HCT116 (cell line): ENCODE data around the gene TMEM131.

Source experiments
- EGR1 ChIP-seq: IDR thresholded peaks from 2 replicates; pipeline ENCODE4 v1.6.1; 2012; ENCODE audit warnings: low read depth
- EZH2 ChIP-seq: fragments of 200-600 bp; sonication (generic); IDR thresholded peaks from 2 replicates; pipeline ENCODE4 v1.6.1; 2017; ENCODE audit warnings: antibody characterized with exemption, mixed run types
- EZH2phosphoT487 ChIP-seq: fragments of 200-600 bp; IDR thresholded peaks from 2 replicates; pipeline ENCODE4 v1.6.1; 2018; ENCODE audit warnings: antibody characterized with exemption, borderline replicate concordance
- JUND ChIP-seq: IDR thresholded peaks from 2 replicates; pipeline ENCODE4 v1.6.1; 2012
- POLR2A ChIP-seq: IDR thresholded peaks from 2 replicates; pipeline ENCODE4 v1.7.0; 2011; ENCODE audit warnings: borderline replicate concordance; ENCODE audit not compliant: insufficient read depth, insufficient read length; ENCODE audit errors: extremely low read depth
- POLR2AphosphoS5 ChIP-seq: IDR thresholded peaks from 2 replicates; pipeline ENCODE4 v1.6.1; 2011; ENCODE audit warnings: mild to moderate bottlenecking, low read depth, low read length, moderate library complexity
- RAD21 ChIP-seq: IDR thresholded peaks from 2 replicates; pipeline ENCODE4 v1.6.1; 2012; ENCODE audit warnings: low read depth, mild to moderate bottlenecking
- YY1 ChIP-seq: IDR thresholded peaks from 2 replicates; pipeline ENCODE4 v1.6.1; 2011; ENCODE audit warnings: low read length, low read depth, moderate library complexity, mild to moderate bottlenecking; ENCODE audit not compliant: insufficient replicate concordance; ENCODE audit errors: extremely low read depth
- ZNF274 ChIP-seq: fragments of 200-500 bp; sonication (Bioruptor generic); IDR thresholded peaks from 2 replicates; pipeline ENCODE4 v1.6.1; 2014; ENCODE audit warnings: mild to moderate bottlenecking, low read depth, low read length, inconsistent platforms
- TF ChIP-seq, protein P1 (sequence below), 3 experiments: fragments of 200-600 bp in 1 of 3; sonication (generic) in 1 of 3; IDR thresholded peaks in 2 of 3; conservative IDR thresholded peaks in 1 of 3; 2 replicates each; pipeline ENCODE4 v1.5.1; 2012 to 2017; ENCODE audit warnings: low read depth in 2 of 3, low read length in 2 of 3, antibody characterized with exemption in 1 of 3, borderline replicate concordance in 1 of 3, control low read depth in 1 of 3, mild to moderate bottlenecking in 1 of 3, mixed read lengths in 1 of 3, mixed run types in 1 of 3, moderate library complexity in 1 of 3; ENCODE audit not compliant: insufficient read depth in 1 of 3
- TF ChIP-seq, protein P2 (sequence below): IDR thresholded peaks from 2 replicates; pipeline ENCODE4 v1.6.1; 2012
- TF ChIP-seq, protein P3 (sequence below): IDR thresholded peaks from 2 replicates; pipeline ENCODE4 v1.6.1; 2012
- TF ChIP-seq, protein P4 (sequence below): IDR thresholded peaks from 2 replicates; pipeline ENCODE4 v1.6.1; 2012; ENCODE audit warnings: low read depth

DNA sequence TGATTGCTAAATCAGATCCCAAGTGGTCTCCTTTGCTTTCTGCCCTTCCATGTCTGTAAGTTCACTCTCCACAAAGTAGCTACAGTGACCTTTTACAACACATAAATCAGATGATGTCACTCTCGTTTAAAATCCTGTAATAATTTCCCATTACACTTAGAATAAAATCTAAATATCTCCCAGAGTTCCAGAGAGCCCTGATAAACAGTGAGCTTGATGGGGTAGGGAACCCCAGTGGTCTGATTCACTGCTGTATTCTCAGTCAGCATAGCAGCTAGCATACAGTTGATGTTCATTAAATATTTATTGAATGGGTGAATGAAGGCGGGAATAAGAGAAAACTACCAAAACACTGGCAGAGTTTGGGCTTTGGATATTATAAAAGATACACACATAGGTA, 164.6 kb downstream of the TMEM131 start:
- TF ChIP-seq, protein P1, sequence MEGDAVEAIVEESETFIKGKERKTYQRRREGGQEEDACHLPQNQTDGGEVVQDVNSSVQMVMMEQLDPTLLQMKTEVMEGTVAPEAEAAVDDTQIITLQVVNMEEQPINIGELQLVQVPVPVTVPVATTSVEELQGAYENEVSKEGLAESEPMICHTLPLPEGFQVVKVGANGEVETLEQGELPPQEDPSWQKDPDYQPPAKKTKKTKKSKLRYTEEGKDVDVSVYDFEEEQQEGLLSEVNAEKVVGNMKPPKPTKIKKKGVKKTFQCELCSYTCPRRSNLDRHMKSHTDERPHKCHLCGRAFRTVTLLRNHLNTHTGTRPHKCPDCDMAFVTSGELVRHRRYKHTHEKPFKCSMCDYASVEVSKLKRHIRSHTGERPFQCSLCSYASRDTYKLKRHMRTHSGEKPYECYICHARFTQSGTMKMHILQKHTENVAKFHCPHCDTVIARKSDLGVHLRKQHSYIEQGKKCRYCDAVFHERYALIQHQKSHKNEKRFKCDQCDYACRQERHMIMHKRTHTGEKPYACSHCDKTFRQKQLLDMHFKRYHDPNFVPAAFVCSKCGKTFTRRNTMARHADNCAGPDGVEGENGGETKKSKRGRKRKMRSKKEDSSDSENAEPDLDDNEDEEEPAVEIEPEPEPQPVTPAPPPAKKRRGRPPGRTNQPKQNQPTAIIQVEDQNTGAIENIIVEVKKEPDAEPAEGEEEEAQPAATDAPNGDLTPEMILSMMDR (IDR thresholded peaks at IDR 0.05 in 2 of 3, conservative IDR thresholded peaks at IDR 0.05 in 1 of 3; ENCODE audit: borderline replicate concordance in 1 of 3, insufficient read depth in 1 of 3, low read depth in 2 of 3, low read length in 2 of 3), result no peak
- TF ChIP-seq RAD21 (no peak), EGR1 (no peak), POLR2AphosphoS5 (no peak), ZNF274 (no peak), YY1 (no peak), EZH2 (no peak), POLR2A (no peak), JUND (no peak), EZH2phosphoT487 (no peak)
- TF ChIP-seq, protein P2, sequence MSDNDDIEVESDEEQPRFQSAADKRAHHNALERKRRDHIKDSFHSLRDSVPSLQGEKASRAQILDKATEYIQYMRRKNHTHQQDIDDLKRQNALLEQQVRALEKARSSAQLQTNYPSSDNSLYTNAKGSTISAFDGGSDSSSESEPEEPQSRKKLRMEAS, result no peak
- TF ChIP-seq, protein P3, sequence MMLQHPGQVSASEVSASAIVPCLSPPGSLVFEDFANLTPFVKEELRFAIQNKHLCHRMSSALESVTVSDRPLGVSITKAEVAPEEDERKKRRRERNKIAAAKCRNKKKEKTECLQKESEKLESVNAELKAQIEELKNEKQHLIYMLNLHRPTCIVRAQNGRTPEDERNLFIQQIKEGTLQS, result no peak
- TF ChIP-seq, protein P4, sequence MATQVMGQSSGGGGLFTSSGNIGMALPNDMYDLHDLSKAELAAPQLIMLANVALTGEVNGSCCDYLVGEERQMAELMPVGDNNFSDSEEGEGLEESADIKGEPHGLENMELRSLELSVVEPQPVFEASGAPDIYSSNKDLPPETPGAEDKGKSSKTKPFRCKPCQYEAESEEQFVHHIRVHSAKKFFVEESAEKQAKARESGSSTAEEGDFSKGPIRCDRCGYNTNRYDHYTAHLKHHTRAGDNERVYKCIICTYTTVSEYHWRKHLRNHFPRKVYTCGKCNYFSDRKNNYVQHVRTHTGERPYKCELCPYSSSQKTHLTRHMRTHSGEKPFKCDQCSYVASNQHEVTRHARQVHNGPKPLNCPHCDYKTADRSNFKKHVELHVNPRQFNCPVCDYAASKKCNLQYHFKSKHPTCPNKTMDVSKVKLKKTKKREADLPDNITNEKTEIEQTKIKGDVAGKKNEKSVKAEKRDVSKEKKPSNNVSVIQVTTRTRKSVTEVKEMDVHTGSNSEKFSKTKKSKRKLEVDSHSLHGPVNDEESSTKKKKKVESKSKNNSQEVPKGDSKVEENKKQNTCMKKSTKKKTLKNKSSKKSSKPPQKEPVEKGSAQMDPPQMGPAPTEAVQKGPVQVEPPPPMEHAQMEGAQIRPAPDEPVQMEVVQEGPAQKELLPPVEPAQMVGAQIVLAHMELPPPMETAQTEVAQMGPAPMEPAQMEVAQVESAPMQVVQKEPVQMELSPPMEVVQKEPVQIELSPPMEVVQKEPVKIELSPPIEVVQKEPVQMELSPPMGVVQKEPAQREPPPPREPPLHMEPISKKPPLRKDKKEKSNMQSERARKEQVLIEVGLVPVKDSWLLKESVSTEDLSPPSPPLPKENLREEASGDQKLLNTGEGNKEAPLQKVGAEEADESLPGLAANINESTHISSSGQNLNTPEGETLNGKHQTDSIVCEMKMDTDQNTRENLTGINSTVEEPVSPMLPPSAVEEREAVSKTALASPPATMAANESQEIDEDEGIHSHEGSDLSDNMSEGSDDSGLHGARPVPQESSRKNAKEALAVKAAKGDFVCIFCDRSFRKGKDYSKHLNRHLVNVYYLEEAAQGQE, result no peak
